ENCODE measurements around the gene PNMA6E. TPM values are rescaled to one million over a fixed set of nuclear protein-coding genes. Genes with fewer than 3 reads are reported as not detected.

The PNMA6E gene
- total RNA-seq, 4 donors from 2014 or later, result not detected

DNA sequence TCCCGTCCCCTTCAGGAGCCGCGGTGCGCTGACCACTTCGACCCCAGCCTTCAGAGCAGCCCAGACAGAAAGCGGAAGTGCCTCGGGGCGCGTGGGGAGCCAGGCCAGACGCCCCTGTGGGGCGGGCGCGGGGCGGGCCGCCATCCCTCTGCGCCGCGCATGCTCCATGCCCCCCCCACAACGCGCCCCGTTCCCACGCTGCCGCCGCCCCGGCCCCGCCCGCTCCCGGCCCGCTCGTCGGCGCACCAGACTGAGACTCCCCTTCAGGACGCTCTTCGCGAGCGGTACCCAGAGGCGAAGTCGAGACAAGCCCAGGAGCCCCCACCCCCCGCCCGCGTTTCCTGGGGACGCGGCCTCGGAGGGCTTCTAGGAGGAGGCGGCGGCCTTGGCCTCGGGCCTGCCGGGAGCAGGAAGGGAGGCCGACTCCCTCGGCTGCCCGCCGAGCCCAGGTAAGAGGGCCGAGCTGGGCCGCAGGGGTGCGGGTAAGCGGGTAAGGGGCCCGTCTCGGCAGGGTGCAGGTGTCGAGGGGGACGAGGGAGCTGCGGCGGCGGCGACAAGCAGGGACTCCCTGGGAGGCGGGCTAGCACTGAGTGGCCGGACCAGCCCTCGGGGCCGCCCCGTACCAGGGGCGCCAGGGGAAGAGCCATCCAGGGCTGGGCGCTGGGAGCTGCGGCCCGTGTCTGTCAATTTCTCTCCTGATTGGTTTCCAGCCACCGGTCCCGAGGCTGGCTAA lies 10.3 kb upstream of the PNMA6E start, which contains the start of gene ZFP92:
Gene ZFP92 (plus strand): TSS at position 218 of the 733 bp plus-strand sequence. CDS start 6,851 bp downstream, outside the sequence.
- H3K27ac ChIP-seq, result no peak within 1 kb of the TSS
- no peaks in the 10 kb centered on the region for H3K36me3 ChIP-seq
- no peak for DNase-seq (ENCODE audit: low spot score in 2 of 2)
- TF ChIP-seq EP300 (IDR thresholded peaks at IDR 0.05), result no peak
- TF ChIP-seq POLR2A (IDR thresholded peaks at IDR 0.05), result no peak
- TF ChIP-seq, protein P1, sequence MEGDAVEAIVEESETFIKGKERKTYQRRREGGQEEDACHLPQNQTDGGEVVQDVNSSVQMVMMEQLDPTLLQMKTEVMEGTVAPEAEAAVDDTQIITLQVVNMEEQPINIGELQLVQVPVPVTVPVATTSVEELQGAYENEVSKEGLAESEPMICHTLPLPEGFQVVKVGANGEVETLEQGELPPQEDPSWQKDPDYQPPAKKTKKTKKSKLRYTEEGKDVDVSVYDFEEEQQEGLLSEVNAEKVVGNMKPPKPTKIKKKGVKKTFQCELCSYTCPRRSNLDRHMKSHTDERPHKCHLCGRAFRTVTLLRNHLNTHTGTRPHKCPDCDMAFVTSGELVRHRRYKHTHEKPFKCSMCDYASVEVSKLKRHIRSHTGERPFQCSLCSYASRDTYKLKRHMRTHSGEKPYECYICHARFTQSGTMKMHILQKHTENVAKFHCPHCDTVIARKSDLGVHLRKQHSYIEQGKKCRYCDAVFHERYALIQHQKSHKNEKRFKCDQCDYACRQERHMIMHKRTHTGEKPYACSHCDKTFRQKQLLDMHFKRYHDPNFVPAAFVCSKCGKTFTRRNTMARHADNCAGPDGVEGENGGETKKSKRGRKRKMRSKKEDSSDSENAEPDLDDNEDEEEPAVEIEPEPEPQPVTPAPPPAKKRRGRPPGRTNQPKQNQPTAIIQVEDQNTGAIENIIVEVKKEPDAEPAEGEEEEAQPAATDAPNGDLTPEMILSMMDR (IDR thresholded peaks at IDR 0.05), result no peak
- peaks cover 0 to 12% (median 0%) of the 10 kb centered on the region in 4 donors for H3K4me1 ChIP-seq
- H3K27me3 ChIP-seq, result no peaks in the 10 kb centered on the region
- H3K4me3 ChIP-seq, result peak within 1 kb of the TSS; percentile 34 to 58 (median 49)
- H3K9me3 ChIP-seq, result no peaks in the 10 kb centered on the region
- 49% methylated on average over 42 of the region's 75 CpGs; no CpG with 5 or more reads in 1 of the 2 donors for whole genome bisulfite sequencing, 2 donors

DNA sequence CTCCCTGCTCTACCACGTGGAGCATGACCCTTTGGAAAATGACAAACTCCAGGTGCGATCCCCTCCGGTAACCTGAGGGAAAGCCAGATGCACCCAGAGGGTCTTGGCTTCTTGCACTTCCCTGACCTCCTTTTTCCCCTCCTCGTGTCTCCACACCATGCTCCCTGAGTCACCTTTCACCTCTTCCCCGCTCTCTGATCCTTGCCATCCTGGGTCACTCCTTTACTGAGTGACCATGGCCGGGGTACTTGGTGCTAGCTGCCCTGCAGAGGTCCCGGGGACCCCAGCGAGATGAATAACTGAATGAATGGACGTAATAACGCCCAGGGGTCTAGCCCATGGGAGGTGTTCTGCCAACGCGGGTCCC lies 9.7 kb upstream of the PNMA6E start:
- TF ChIP-seq POLR2A (IDR thresholded peaks at IDR 0.05), result no peak
- TF ChIP-seq EP300 (IDR thresholded peaks at IDR 0.05), result no peak
- TF ChIP-seq, protein P1 (IDR thresholded peaks at IDR 0.05), result no peak
- no peaks in the 10 kb centered on the region for H3K27me3 ChIP-seq
- no peak for DNase-seq (ENCODE audit: low spot score in 2 of 2)
- peak overlapping the region; percentile 34 to 58 (median 49) for H3K4me3 ChIP-seq
- WGBS, 2 donors, result 54% methylated on average over 12 of the region's 12 CpGs; no CpG with 5 or more reads in 1 of the 2 donors
- H3K27ac ChIP-seq, result no peak overlapping the region
- peaks cover 0 to 12% (median 0%) of the 10 kb centered on the region in 4 donors for H3K4me1 ChIP-seq
- H3K36me3 ChIP-seq, result no peaks in the 10 kb centered on the region
- H3K9me3 ChIP-seq, result no peaks in the 10 kb centered on the region

DNA sequence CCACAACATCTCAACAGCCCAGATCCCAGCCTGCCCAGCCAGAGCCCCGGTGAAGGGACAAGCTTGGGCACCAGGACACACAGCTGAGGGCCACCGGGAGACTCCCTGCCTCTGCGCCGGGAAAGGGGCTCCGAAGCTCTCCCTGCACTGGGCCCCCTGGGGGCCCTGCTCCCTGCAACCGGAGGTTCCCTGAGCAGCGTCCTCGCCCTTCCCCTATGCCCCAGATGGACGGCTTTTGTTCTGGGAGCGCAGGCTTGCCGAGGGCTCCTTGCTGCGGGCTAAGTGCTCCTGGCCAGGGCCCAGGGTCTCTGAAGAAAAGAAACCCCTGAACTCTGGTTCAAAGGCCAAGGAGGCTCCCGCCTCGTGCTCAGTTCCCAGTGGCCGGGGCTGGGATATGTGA lies 9.2 kb upstream of the PNMA6E start:
- Histone ChIP-seq H3K4me3 (no peak overlapping the region), H3K9me3 (no peaks in the 10 kb centered on the region), H3K27me3 (no peaks in the 10 kb centered on the region), H3K36me3 (no peaks in the 10 kb centered on the region), H3K4me1 (peaks cover 0 to 12% (median 0%) of the 10 kb centered on the region in 4 donors), H3K27ac (no peak overlapping the region)
- WGBS, 2 donors, result 73 to 84% methylated on average over 6 to 15 of the region's 15 CpGs
- TF ChIP-seq EP300 (IDR thresholded peaks at IDR 0.05) (no peak), POLR2A (IDR thresholded peaks at IDR 0.05) (no peak)
- TF ChIP-seq, protein P1 (IDR thresholded peaks at IDR 0.05), result no peak
- no peak for DNase-seq (ENCODE audit: low spot score in 2 of 2)

DNA sequence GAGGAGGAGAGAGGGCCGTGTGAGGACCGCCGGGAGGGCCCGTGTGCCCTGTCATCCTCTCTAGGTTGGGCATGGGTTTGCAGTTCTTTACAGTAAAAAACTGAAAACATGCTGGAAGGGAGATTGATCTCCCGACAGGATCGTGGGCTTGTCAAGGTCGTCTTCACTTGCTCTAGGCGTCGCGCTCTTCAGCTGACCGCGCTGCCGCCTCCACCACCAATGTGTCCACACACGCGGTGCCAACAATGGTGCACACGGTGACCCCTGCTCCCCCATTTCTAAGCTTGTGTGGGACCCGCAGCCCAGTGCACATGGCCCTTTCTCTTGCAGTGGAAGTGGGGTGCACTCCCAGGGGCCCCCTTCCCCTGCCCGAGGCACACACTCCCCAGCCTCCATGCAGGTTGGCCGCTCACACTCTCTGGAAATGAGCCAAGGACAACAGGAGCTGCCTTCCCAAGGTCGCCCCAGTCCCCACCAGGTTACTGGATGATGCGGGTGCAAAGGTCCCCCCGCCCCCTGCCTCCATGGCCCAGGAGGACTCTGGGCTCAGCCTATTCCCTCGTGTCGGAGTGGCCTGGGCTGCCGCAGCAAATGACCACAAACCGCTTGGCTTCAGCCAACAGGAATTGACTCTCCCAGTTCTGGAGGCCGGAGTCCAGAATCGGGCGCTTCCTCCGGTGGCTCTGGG lies 8.4 kb upstream of the PNMA6E start:
- TF ChIP-seq POLR2A (IDR thresholded peaks at IDR 0.05), result no peak
- TF ChIP-seq, protein P1 (IDR thresholded peaks at IDR 0.05), result no peak
- no peak for TF ChIP-seq EP300 (IDR thresholded peaks at IDR 0.05)
- H3K4me3 ChIP-seq, result no peak overlapping the region
- no peak overlapping the region for H3K27ac ChIP-seq
- H3K4me1 ChIP-seq, result peaks cover 0 to 12% (median 0%) of the 10 kb centered on the region in 4 donors
- H3K27me3 ChIP-seq, result no peaks in the 10 kb centered on the region
- no peak for DNase-seq (ENCODE audit: low spot score in 2 of 2)
- 87 to 96% methylated on average over 3 to 28 of the region's 30 CpGs for WGBS, 2 donors
- no peaks in the 10 kb centered on the region for H3K36me3 ChIP-seq
- no peaks in the 10 kb centered on the region for H3K9me3 ChIP-seq

DNA sequence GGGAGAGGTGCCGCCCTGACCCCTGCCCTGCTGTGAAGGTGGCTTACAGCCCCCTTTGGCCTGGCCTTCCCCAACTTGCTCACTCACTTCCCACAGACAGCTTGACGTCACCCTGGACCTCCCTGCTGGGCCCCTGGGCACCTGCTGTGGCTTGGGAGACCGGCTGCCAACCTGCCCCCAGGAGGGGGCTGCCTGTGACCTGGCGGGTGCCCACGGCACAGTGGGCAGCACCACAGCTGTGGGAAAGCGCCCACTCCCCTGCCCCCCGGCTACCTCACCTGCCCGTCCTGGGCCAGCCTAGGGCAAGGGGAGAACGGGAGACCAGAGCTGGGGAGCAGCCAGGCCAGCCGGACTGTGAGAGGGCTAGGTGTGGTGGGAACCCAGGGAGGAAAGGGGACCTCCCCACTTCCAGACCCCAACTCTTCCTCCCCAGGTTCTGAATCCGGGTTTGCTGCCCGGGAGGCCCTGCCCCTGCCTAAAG lies 7.8 kb upstream of the PNMA6E start:
- Histone ChIP-seq H3K27me3 (no peaks in the 10 kb centered on the region), H3K36me3 (no peaks in the 10 kb centered on the region), H3K4me3 (no peak overlapping the region), H3K27ac (no peak overlapping the region), H3K9me3 (no peaks in the 10 kb centered on the region), H3K4me1 (peaks cover 0 to 12% (median 0%) of the 10 kb centered on the region in 4 donors)
- WGBS, 2 donors, result 82 to 92% methylated on average over 2 to 10 of the region's 12 CpGs
- no peak for TF ChIP-seq EP300 (IDR thresholded peaks at IDR 0.05)
- no peak for TF ChIP-seq POLR2A (IDR thresholded peaks at IDR 0.05)
- TF ChIP-seq, protein P1 (IDR thresholded peaks at IDR 0.05), result no peak
- DNase-seq (ENCODE audit: low spot score in 2 of 2), result no peak
